ENCODE results near the gene PLK5. TPM values are rescaled to one million over a fixed set of nuclear protein-coding genes. Genes with fewer than 3 reads are reported as not detected.

Gene PLK5
- total RNA-seq, 1 experiment from 2014 or later, result 1.4 TPM

GRCh38 chr19:1496714-1497577 is 26.9 kb upstream of the PLK5 start:
- ChIA-PET CTCF (no interaction called here), POLR2A (no interaction called here)
- peaks cover 23% of the 10 kb centered on the region for H3K27me3 Mint-ChIP-seq (ENCODE audit: low read depth)
- H3K4me3 Mint-ChIP-seq, result no peak overlapping the region
- TF ChIP-seq, protein P1, sequence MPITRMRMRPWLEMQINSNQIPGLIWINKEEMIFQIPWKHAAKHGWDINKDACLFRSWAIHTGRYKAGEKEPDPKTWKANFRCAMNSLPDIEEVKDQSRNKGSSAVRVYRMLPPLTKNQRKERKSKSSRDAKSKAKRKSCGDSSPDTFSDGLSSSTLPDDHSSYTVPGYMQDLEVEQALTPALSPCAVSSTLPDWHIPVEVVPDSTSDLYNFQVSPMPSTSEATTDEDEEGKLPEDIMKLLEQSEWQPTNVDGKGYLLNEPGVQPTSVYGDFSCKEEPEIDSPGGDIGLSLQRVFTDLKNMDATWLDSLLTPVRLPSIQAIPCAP (CRISPR knock-in tag; IDR thresholded peaks at IDR 0.05), result no peak
- TF ChIP-seq ZNF423 (CRISPR knock-in tag; IDR thresholded peaks at IDR 0.05), result no peak
- no peak for TF ChIP-seq HMGA2 (CRISPR knock-in tag; IDR thresholded peaks at IDR 0.05)
- no peak for TF ChIP-seq SOX15 (CRISPR knock-in tag; IDR thresholded peaks at IDR 0.05)
- no peak for TF ChIP-seq E2F4 (CRISPR knock-in tag; IDR thresholded peaks at IDR 0.05; ENCODE audit: borderline replicate concordance, low read depth)
- no peak for TF ChIP-seq ZNF396 (CRISPR knock-in tag; IDR thresholded peaks at IDR 0.05; ENCODE audit: borderline replicate concordance)
- TF ChIP-seq, protein P2, sequence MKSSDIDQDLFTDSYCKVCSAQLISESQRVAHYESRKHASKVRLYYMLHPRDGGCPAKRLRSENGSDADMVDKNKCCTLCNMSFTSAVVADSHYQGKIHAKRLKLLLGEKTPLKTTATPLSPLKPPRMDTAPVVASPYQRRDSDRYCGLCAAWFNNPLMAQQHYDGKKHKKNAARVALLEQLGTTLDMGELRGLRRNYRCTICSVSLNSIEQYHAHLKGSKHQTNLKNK (CRISPR knock-in tag; IDR thresholded peaks at IDR 0.05), result no peak
- no peaks in the 10 kb centered on the region for H3K9me3 Mint-ChIP-seq
- no peak overlapping the region for H3K27ac Mint-ChIP-seq
- ATAC-seq (no peak), DNase-seq (ENCODE audit: low spot score) (no peak)
- H3K4me1 Mint-ChIP-seq, result peaks cover 2% of the 10 kb centered on the region
- H3K36me3 Mint-ChIP-seq, result peaks cover 5% of the 10 kb centered on the region; the same call in 1 of the 2 replicates

DNA sequence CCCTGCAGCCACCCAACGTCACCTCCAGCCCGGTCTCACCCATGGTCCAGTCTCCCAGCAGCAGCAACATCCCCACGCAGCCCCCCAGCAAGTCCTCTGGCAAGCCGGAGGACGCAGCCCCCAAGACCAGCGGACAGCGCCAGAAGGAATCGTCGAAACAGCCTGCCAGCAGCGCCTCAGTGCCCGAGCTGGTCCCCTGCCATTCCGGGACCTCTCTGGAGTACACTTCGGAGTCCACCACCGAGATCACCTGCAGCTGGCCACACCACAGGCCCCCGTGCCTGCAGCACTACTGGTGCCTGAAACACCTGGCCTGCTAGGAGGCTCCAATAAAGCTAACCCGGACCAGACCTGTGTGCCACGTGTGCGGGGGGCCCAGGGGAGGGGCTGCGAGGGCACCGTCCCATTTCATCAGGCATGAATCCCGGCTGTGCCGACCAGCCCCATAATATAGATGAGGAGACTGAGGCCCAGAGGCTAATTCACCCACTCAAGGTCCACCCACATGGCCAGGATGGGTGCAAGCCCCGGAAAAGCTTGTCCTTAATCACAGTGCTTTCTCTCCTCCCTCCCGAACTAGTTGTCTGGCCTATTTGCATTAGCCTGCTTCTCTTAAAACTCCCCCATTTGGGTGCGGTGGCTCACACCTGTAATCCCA is 26.2 kb upstream of the PLK5 start:
- Mint-ChIP-seq H3K9me3 (no peaks in the 10 kb centered on the region), H3K27ac (no peak overlapping the region), H3K4me3 (no peak overlapping the region), H3K27me3 (ENCODE audit: low read depth) (peaks cover 18% of the 10 kb centered on the region), H3K36me3 (peaks cover 5% of the 10 kb centered on the region; the same call in 1 of the 2 replicates), H3K4me1 (no peaks in the 10 kb centered on the region)
- no peak for DNase-seq (ENCODE audit: low spot score)
- no peak for ATAC-seq
- TF ChIP-seq ZNF219 (CRISPR knock-in tag; IDR thresholded peaks at IDR 0.05; ENCODE audit: borderline replicate concordance) (no peak), TEAD4 (CRISPR knock-in tag; IDR thresholded peaks at IDR 0.05) (no peak), CBFB (CRISPR knock-in tag; IDR thresholded peaks at IDR 0.05; ENCODE audit: low read depth) (no peak), ATF6 (CRISPR knock-in tag; IDR thresholded peaks at IDR 0.05) (no peak), SP1 (CRISPR knock-in tag; conservative IDR thresholded peaks at IDR 0.05) (no peak), NR2C2 (CRISPR knock-in tag; IDR thresholded peaks at IDR 0.05) (no peak), PRDM15 (CRISPR knock-in tag; IDR thresholded peaks at IDR 0.05) (no peak), ZNF396 (CRISPR knock-in tag; IDR thresholded peaks at IDR 0.05; ENCODE audit: borderline replicate concordance) (no peak), IRF2 (CRISPR knock-in tag; IDR thresholded peaks at IDR 0.05; ENCODE audit: borderline replicate concordance, low read depth) (no peak), GTF2I (CRISPR knock-in tag; conservative IDR thresholded peaks at IDR 0.05) (no peak)
- TF ChIP-seq, protein P3, sequence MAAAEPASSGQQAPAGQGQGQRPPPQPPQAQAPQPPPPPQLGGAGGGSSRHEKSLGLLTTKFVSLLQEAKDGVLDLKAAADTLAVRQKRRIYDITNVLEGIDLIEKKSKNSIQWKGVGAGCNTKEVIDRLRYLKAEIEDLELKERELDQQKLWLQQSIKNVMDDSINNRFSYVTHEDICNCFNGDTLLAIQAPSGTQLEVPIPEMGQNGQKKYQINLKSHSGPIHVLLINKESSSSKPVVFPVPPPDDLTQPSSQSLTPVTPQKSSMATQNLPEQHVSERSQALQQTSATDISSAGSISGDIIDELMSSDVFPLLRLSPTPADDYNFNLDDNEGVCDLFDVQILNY (CRISPR knock-in tag; IDR thresholded peaks at IDR 0.05), result no peak
- TF ChIP-seq, protein P2 (CRISPR knock-in tag; IDR thresholded peaks at IDR 0.05), result no peak
- TF ChIP-seq, protein P4, sequence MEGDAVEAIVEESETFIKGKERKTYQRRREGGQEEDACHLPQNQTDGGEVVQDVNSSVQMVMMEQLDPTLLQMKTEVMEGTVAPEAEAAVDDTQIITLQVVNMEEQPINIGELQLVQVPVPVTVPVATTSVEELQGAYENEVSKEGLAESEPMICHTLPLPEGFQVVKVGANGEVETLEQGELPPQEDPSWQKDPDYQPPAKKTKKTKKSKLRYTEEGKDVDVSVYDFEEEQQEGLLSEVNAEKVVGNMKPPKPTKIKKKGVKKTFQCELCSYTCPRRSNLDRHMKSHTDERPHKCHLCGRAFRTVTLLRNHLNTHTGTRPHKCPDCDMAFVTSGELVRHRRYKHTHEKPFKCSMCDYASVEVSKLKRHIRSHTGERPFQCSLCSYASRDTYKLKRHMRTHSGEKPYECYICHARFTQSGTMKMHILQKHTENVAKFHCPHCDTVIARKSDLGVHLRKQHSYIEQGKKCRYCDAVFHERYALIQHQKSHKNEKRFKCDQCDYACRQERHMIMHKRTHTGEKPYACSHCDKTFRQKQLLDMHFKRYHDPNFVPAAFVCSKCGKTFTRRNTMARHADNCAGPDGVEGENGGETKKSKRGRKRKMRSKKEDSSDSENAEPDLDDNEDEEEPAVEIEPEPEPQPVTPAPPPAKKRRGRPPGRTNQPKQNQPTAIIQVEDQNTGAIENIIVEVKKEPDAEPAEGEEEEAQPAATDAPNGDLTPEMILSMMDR (IDR thresholded peaks at IDR 0.05), result no peak
- TF ChIP-seq, protein P5, sequence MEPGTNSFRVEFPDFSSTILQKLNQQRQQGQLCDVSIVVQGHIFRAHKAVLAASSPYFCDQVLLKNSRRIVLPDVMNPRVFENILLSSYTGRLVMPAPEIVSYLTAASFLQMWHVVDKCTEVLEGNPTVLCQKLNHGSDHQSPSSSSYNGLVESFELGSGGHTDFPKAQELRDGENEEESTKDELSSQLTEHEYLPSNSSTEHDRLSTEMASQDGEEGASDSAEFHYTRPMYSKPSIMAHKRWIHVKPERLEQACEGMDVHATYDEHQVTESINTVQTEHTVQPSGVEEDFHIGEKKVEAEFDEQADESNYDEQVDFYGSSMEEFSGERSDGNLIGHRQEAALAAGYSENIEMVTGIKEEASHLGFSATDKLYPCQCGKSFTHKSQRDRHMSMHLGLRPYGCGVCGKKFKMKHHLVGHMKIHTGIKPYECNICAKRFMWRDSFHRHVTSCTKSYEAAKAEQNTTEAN (CRISPR knock-in tag; IDR thresholded peaks at IDR 0.05), result no peak
- CTCF ChIA-PET, result interaction anchor here (0.7 kb wide), 2 partner anchors 42 to 846 kb away, joined by 3 read pairs; no protein-coding TSS in a partner anchor
- POLR2A ChIA-PET, result no interaction called here
